ENCODE data around the gene LMF1. TPM values are rescaled to one million over a fixed set of nuclear protein-coding genes. Genes with fewer than 3 reads are reported as not detected.

Gene LMF1
- total and polyA plus RNA-seq, 7 experiments from 2014 or later: 10.6 to 63.1 (median 41.3) TPM

- intact Hi-C loops (cut with micrococcal nuclease): no loop called here
- Mint-ChIP-seq H3K9me3 (peaks cover 0 to 39% (median 20%) of the 10 kb centered on the region in 11 donors), H3K27me3 (no peaks in the 10 kb centered on the region), H3K36me3 (peaks cover 11 to 83% (median 47%) of the 10 kb centered on the region in 5 donors), H3K4me3 (peak overlapping the region in 1 of 10 donors; percentile 21), H3K27ac (no peak overlapping the region), H3K4me1 (peaks cover 0 to 13% (median 0%) of the 10 kb centered on the region in 7 donors)
- CTCF ChIA-PET: interaction anchor here (0.6 to 1.3 kb wide), 2 partner anchors 113 to 114 kb away, joined by 4 to 5 read pairs; no protein-coding TSS in a partner anchor
- DNase-seq (no peak), ATAC-seq (no peak)
- Histone ChIP-seq H3K27me3 (ENCODE audit: control insufficient read depth in 2 of 2, insufficient read depth in 2 of 2, low read length in 2 of 2) (no peaks in the 10 kb centered on the region), H3K4me1 (ENCODE audit: control insufficient read depth in 2 of 2, insufficient read depth in 2 of 2, low read length in 2 of 2) (no peaks in the 10 kb centered on the region), H3K27ac (ENCODE audit: low read depth, low read length) (no peak overlapping the region), H3K9me3 (ENCODE audit: control insufficient read depth in 2 of 3, low read length in 3 of 3) (peaks cover 0 to 18% (median 0%) of the 10 kb centered on the region in 3 experiments), H3K4me3 (ENCODE audit: low read length) (no peak overlapping the region), H3K36me3 (ENCODE audit: control insufficient read depth in 2 of 3, insufficient read depth in 3 of 3, low read length in 3 of 3) (peaks cover 0 to 61% (median 9%) of the 10 kb centered on the region in 3 experiments)
- POLR2A ChIA-PET: no interaction called here
These were observed 28.2 kb downstream of the LMF1 start for GRCh38 chr16:942436-943060.

- H3K27me3 Mint-ChIP-seq: no peaks in the 10 kb centered on the region
- H3K27ac Mint-ChIP-seq: no peak overlapping the region
- no peak overlapping the region for H3K27ac ChIP-seq (ENCODE audit: low read depth, low read length)
- no peak for DNase-seq
- peaks cover 11 to 63% (median 39%) of the 10 kb centered on the region in 5 donors for H3K36me3 Mint-ChIP-seq
- intact Hi-C loops (cut with micrococcal nuclease): no loop called here
- no peaks in the 10 kb centered on the region for H3K4me1 ChIP-seq (ENCODE audit: control insufficient read depth in 2 of 2, insufficient read depth in 2 of 2, low read length in 2 of 2)
- no peak overlapping the region for H3K4me3 ChIP-seq (ENCODE audit: low read length)
- ChIA-PET CTCF (no interaction called here), POLR2A (no interaction called here)
- ATAC-seq: no peak
- no peak overlapping the region for H3K4me3 Mint-ChIP-seq
- no peaks in the 10 kb centered on the region for H3K27me3 ChIP-seq (ENCODE audit: control insufficient read depth in 2 of 2, insufficient read depth in 2 of 2, low read length in 2 of 2)
- H3K9me3 ChIP-seq (ENCODE audit: control insufficient read depth in 2 of 3, low read length in 3 of 3): peaks cover 0 to 18% (median 0%) of the 10 kb centered on the region in 3 experiments
- H3K4me1 Mint-ChIP-seq: peaks cover 0 to 13% (median 0%) of the 10 kb centered on the region in 7 donors
- H3K36me3 ChIP-seq (ENCODE audit: control insufficient read depth in 2 of 3, insufficient read depth in 3 of 3, low read length in 3 of 3): peaks cover 0 to 39% (median 0%) of the 10 kb centered on the region in 3 experiments
- peaks cover 0 to 39% (median 20%) of the 10 kb centered on the region in 11 donors for H3K9me3 Mint-ChIP-seq
These were observed 30.8 kb downstream of the LMF1 start for GRCh38 chr16:939941-940340.

- H3K9me3 Mint-ChIP-seq: peaks cover 0 to 33% (median 20%) of the 10 kb centered on the region in 11 donors
- Histone ChIP-seq H3K36me3 (ENCODE audit: control insufficient read depth in 2 of 3, insufficient read depth in 3 of 3, low read length in 3 of 3) (peaks cover 0 to 35% (median 0%) of the 10 kb centered on the region in 3 experiments), H3K4me1 (ENCODE audit: control insufficient read depth in 2 of 2, insufficient read depth in 2 of 2, low read length in 2 of 2) (no peaks in the 10 kb centered on the region), H3K9me3 (ENCODE audit: control insufficient read depth in 2 of 3, low read length in 3 of 3) (peaks cover 0 to 18% (median 0%) of the 10 kb centered on the region in 3 experiments), H3K27me3 (ENCODE audit: control insufficient read depth in 2 of 2, insufficient read depth in 2 of 2, low read length in 2 of 2) (no peaks in the 10 kb centered on the region), H3K4me3 (ENCODE audit: low read length) (no peak overlapping the region), H3K27ac (ENCODE audit: low read depth, low read length) (no peak overlapping the region)
- ATAC-seq (no peak), DNase-seq (no peak)
- no peak overlapping the region for H3K27ac Mint-ChIP-seq
- H3K36me3 Mint-ChIP-seq: peaks cover 11 to 57% (median 34%) of the 10 kb centered on the region in 5 donors
- intact Hi-C loops (cut with micrococcal nuclease): no loop called here
- ChIA-PET CTCF (no interaction called here), POLR2A (no interaction called here)
- no peaks in the 10 kb centered on the region for H3K27me3 Mint-ChIP-seq
- H3K4me1 Mint-ChIP-seq: peaks cover 0 to 9% (median 0%) of the 10 kb centered on the region in 7 donors
- no peak overlapping the region for H3K4me3 Mint-ChIP-seq
These were observed 31.5 kb downstream of the LMF1 start for GRCh38 chr16:939311-939710.

GRCh38 chr16:938752-939151 is 32.0 kb downstream of the LMF1 start:
- Mint-ChIP-seq H3K9me3 (peaks cover 0 to 28% (median 17%) of the 10 kb centered on the region in 11 donors), H3K27ac (no peak overlapping the region), H3K36me3 (peaks cover 9 to 55% (median 29%) of the 10 kb centered on the region in 5 donors), H3K27me3 (no peaks in the 10 kb centered on the region), H3K4me1 (peaks cover 0 to 8% (median 0%) of the 10 kb centered on the region in 7 donors), H3K4me3 (peak overlapping the region in 1 of 10 donors; percentile 20)
- no peaks in the 10 kb centered on the region for H3K4me1 ChIP-seq (ENCODE audit: control insufficient read depth in 2 of 2, insufficient read depth in 2 of 2, low read length in 2 of 2)
- H3K4me3 ChIP-seq (ENCODE audit: low read length): no peak overlapping the region
- no peak overlapping the region for H3K27ac ChIP-seq (ENCODE audit: low read depth, low read length)
- POLR2A ChIA-PET: no interaction called here
- peaks cover 0 to 33% (median 0%) of the 10 kb centered on the region in 3 experiments for H3K36me3 ChIP-seq (ENCODE audit: control insufficient read depth in 2 of 3, insufficient read depth in 3 of 3, low read length in 3 of 3)
- ATAC-seq (no peak), DNase-seq (no peak)
- H3K9me3 ChIP-seq (ENCODE audit: control insufficient read depth in 2 of 3, low read length in 3 of 3): peaks cover 0 to 18% (median 0%) of the 10 kb centered on the region in 3 experiments
- no peaks in the 10 kb centered on the region for H3K27me3 ChIP-seq (ENCODE audit: control insufficient read depth in 2 of 2, insufficient read depth in 2 of 2, low read length in 2 of 2)
- CTCF ChIA-PET: no interaction called here
- intact Hi-C loops (cut with micrococcal nuclease): no loop called here

GRCh38 chr16:938136-938535 is 32.6 kb downstream of the LMF1 start:
- peaks cover 0 to 8% (median 0%) of the 10 kb centered on the region in 7 donors for H3K4me1 Mint-ChIP-seq
- no peak overlapping the region for H3K4me3 Mint-ChIP-seq
- peaks cover 8 to 56% (median 26%) of the 10 kb centered on the region in 5 donors for H3K36me3 Mint-ChIP-seq

GRCh38 chr16:937723-938122 is 33.1 kb downstream of the LMF1 start:
- H3K27ac Mint-ChIP-seq: peak overlapping the region in 1 of 9 donors; percentile 43
- H3K4me3 ChIP-seq (ENCODE audit: low read length): no peak overlapping the region
- H3K27ac ChIP-seq (ENCODE audit: low read depth, low read length): no peak overlapping the region
- no peaks in the 10 kb centered on the region for H3K27me3 Mint-ChIP-seq
- peaks cover 0 to 21% (median 13%) of the 10 kb centered on the region in 11 donors for H3K9me3 Mint-ChIP-seq
- H3K36me3 ChIP-seq (ENCODE audit: control insufficient read depth in 2 of 3, insufficient read depth in 3 of 3, low read length in 3 of 3): peaks cover 0 to 41% (median 0%) of the 10 kb centered on the region in 3 experiments
- intact Hi-C loops (cut with micrococcal nuclease): no loop called here
- ChIA-PET POLR2A (no interaction called here), CTCF (no interaction called here)
- H3K4me1 Mint-ChIP-seq: peaks cover 0 to 8% (median 0%) of the 10 kb centered on the region in 7 donors
- H3K9me3 ChIP-seq (ENCODE audit: control insufficient read depth in 2 of 3, low read length in 3 of 3): peaks cover 0 to 15% (median 0%) of the 10 kb centered on the region in 3 experiments
- H3K36me3 Mint-ChIP-seq: peaks cover 8 to 58% (median 24%) of the 10 kb centered on the region in 5 donors
- ATAC-seq: no peak
- H3K4me3 Mint-ChIP-seq: no peak overlapping the region
- H3K27me3 ChIP-seq (ENCODE audit: control insufficient read depth in 2 of 2, insufficient read depth in 2 of 2, low read length in 2 of 2): no peaks in the 10 kb centered on the region
- H3K4me1 ChIP-seq (ENCODE audit: control insufficient read depth in 2 of 2, insufficient read depth in 2 of 2, low read length in 2 of 2): no peaks in the 10 kb centered on the region
- DNase-seq: no peak

More at GRCh38 chr16:938136-938535, 32.6 kb downstream of the LMF1 start:
- Histone ChIP-seq H3K36me3 (ENCODE audit: control insufficient read depth in 2 of 3, insufficient read depth in 3 of 3, low read length in 3 of 3) (peaks cover 0 to 39% (median 0%) of the 10 kb centered on the region in 3 experiments), H3K4me1 (ENCODE audit: control insufficient read depth in 2 of 2, insufficient read depth in 2 of 2, low read length in 2 of 2) (no peaks in the 10 kb centered on the region), H3K9me3 (ENCODE audit: control insufficient read depth in 2 of 3, low read length in 3 of 3) (peaks cover 0 to 18% (median 0%) of the 10 kb centered on the region in 3 experiments), H3K27me3 (ENCODE audit: control insufficient read depth in 2 of 2, insufficient read depth in 2 of 2, low read length in 2 of 2) (no peaks in the 10 kb centered on the region), H3K27ac (ENCODE audit: low read depth, low read length) (no peak overlapping the region), H3K4me3 (ENCODE audit: low read length) (no peak overlapping the region)
- Mint-ChIP-seq H3K27ac (peak overlapping the region in 1 of 9 donors; percentile 41), H3K27me3 (no peaks in the 10 kb centered on the region), H3K9me3 (peaks cover 0 to 24% (median 15%) of the 10 kb centered on the region in 11 donors)
- ChIA-PET CTCF (no interaction called here), POLR2A (no interaction called here)
- ATAC-seq: no peak
- intact Hi-C loops (cut with micrococcal nuclease): no loop called here
- DNase-seq: no peak

All from naive thymus-derived CD4-positive, alpha-beta T cell (primary cell).